Stimulated activated CD4-positive, alpha-beta T cell treated with anti-CD3 and anti-CD28 coated beads, Interleukin-15, amount 100 ng/mL, for 1 hour (primary cell): Measurements from ENCODE around the gene KCNMA1.
"Not testable (repeated sequence)": the region's sequence is repeated elsewhere in the genome, so short reads cannot be mapped to it uniquely, and the experiment has no call there.

Experiments used
- DNase-seq, 2 donors: peaks; one replicate each; pipeline ENCODE4 v3.0.0-alpha.2; 2020; ENCODE audit warnings: low read depth in 1 of 2, low spot score in 1 of 2

The KCNMA1 gene

GRCh38 chr10:77637532-77638320 is at the start of gene KCNMA1:
TSS of gene KCNMA1 (minus strand) at chr10:77637808.
- DNase-seq: no peak

GRCh38 chr10:77686650-77687417 is 49.2 kb upstream of the KCNMA1 start:
- DNase-seq: no peak

GRCh38 chr10:77686096-77686495 is 48.5 kb upstream of the KCNMA1 start:
- no peak for DNase-seq

DNA sequence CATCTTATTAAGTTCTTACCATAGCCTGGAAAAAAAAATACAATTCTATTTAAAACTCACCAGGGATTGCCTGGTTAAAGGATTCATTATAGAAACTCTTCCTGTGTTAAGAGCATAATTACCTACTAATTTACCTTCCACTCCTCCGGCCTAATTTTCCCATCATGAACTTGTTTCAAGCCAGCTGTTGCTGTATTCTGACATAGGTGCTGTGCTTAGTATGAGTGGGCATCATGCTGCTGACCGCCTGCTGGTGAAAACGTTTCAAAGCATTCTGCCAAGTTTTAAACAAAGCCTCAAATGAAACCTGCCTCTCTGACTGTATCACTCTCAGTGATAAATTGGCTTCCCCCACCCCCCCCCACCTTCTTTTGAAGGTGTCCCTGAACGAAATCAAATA is 47.8 kb upstream of the KCNMA1 start:
- no peak for DNase-seq

DNA sequence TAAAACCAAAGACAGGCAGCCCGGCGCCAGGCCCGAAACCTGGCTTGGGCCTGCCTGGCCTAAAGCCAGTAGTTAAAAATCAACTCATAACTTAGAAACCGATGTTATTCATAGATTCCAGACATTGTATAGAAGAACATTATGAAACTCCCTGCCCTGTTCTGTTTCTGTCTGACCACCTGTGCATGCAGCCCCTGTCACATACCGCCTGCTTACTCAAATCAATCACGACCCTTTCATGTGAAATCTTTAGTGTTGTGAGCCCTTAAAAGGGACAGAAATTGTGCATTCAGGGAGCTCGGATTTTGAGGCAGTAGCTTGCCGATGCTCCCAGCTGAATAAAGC is 45.5 kb upstream of the KCNMA1 start:
- DNase-seq: not testable (repeated sequence)

DNA sequence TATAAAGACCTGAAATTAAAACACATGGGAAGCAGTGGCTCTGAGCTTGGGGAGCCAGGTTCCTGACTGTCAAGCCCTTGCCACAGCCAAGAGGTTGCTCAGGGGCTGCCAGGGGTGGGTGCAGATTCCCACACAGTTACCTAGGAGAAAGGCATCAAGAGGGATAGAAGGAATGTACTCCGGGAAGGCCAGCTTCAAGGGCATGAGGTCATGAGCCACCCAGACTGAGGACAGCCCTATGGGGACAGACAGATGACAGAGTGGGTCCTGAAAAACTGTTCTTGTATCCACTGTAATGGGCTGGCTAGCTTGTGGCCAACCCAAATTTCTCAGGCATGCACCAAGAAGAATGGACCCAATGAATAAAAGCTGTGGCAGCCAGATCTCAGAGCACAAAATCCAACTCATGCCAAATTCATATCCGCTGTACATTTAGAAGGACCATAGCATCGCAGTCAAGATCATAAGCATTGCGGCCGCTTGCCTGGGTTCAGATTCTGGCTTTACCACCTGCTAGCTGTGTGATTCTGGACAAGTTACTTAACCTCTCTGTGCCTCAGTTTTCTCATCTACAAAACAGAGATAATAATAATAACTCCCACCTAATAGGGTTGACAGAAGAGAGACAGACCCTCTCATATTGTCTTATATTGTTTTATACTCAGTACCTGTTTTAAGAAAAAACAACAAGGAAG is 44.9 kb upstream of the KCNMA1 start:
- DNase-seq: no peak

- no peak for DNase-seq
Measured at GRCh38 chr10:77681839-77682238, 44.2 kb upstream of the KCNMA1 start.

DNA sequence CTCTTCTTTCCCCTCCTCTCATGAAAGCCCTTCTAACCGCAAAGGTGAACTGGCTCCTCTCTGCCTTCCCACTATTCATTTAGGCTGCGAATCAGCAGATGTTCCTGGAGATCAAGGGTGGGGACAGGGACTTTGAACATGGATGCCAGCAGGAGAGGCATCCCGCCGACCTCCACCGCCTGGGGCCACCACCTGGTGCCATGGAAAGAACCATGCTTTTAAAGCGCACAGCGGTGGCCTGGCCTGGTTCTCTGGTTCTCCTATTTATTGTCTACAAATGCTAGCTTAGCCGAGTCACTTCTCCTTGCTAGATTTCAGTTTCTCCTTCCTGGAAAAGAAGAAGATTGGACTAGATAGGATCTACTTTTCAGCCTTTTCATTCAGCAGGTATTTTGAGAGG is 43.2 kb upstream of the KCNMA1 start:
- no peak for DNase-seq

DNA sequence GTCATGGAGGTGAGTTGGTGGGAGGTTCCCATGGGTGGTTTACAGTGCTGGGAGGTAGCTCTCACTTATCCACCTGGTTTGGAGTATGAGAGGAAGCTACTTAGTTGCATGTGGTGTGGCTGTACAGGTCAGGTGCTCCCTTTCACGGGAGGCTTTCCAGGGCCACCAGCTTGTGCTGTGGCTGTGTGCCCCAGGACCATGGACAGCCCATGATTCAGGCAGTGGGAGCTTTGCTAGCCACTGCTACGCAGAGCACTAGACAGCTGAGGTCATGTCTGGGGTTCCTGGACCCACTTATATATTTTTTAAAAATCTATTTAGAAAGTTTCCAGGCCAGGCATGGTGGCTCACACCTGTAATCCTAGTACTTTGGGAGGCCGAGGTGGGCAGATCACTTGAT is 42.5 kb upstream of the KCNMA1 start:
- no peak for DNase-seq

GRCh38 chr10:77679217-77679616 is 41.6 kb upstream of the KCNMA1 start:
- DNase-seq: no peak

DNA sequence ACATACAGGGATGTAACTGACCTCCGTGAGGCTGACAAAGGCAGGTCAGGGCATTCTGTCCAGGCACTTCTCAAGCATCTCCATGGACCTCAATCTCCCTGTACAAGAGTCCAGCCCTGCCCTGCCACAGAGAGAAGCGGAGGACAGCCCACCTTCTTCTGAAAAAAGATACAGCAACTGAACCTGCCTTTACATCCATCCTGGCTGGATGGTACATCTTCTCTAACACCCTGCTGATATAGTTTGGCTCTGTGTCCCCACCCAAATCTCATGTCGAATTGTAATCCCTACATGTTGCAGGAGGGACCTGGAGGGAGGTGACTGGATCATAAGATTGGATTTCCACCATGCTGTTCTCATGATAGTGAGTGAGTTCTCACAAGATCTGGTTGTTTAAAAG is 40.5 kb upstream of the KCNMA1 start:
- no peak for DNase-seq

DNA sequence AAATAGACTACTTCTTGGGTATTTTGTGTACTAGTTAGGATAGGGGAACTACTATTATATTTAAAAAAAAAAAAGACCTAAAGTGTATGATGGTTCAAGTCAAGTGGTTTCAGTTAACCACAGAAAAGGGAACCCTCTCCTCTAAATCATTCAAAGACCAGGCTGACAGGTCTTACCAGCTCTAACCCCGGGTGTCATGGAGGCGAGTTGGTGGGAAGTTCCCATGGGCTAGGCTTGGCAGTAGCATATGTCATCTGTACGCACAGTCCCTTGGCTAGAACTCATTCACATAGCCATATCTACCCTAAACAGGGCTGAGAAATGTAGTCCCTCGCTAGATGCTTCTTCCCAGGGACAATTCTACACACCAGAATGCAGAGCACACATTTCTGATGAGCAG is 37.7 kb upstream of the KCNMA1 start:
- DNase-seq: no peak

- DNase-seq: no peak
Measured at GRCh38 chr10:77673515-77674140, 36.0 kb upstream of the KCNMA1 start.

- DNase-seq: no peak
Measured at GRCh38 chr10:77673101-77673500, 35.5 kb upstream of the KCNMA1 start.

DNA sequence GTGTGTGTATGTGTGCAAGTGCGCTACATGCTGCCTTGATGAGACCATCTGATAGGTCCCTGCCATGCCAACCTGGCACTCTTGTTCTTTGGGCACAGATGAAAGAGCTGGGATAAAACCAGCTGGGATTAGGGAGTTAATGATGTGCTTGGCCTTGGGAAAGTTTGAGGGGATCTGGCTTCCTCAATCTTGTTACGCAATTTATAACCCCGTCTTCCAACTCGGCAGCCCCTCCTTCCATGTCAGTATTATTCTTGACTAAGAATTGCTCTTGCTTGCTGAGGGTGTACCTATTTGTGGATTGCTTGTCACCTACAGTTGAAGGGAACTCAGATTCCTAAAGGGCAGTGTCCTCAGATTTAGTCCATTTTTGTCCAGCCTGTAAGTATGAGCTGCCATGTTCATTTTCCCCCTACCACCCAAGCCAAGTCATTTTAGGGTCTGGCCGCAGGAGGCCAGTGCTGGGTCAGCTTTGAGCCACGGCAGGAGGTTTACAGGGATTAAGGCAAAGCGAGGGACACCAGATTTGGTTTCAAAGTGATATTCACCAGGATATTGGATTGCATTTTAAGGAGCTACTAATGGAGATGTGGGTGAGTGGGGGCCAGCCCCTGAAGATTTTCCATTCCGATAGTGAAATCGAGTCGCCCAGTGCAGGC is 34.1 kb upstream of the KCNMA1 start:
- DNase-seq: no peak

GRCh38 chr10:77670817-77671443 is 33.3 kb upstream of the KCNMA1 start:
- no peak for DNase-seq

GRCh38 chr10:77669892-77670291 is 32.3 kb upstream of the KCNMA1 start:
- no peak for DNase-seq

- no peak for DNase-seq
Measured at GRCh38 chr10:77667426-77668324, 30.1 kb upstream of the KCNMA1 start.

DNA sequence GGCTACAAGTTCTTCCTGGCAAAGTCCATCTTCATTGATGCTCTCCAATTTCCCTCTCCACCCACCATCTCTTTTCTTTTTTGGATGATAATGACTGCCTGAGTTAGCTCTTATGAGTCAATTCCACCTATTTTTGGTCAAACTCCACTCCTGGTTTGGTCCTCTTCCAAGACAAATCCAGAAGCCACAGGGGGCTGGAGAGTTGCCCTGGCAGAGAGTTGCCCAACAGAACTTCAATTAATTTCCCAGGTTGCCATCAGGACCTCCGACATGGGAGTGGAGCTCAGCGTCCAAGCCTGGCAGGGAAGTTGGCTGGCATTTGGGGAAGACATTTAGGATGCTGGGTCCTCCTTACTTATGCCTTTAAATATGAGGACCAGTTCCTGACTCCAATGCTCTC is 29.2 kb upstream of the KCNMA1 start:
- DNase-seq: no peak

DNA sequence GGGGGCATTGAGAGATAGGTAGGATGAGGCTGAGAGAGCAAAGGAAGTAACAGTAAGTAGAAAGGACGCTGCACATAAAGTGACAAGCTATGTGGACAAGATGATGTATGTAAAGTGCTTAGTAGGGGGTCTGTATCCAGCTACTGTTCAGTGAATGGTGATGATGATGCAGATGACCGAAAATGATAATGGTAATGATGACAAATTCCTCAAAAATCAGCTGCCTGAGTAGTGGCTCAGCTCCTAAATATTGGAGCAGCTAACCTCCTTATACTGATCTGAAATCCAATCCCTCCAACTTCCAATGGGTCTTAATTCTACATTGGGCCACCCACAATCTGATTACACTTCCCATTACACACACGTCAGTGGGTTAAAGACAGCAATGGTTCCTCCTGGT is 27.1 kb upstream of the KCNMA1 start:
- no peak for DNase-seq
